ENCODE results near the gene AATF. TPM values are rescaled to one million over a fixed set of nuclear protein-coding genes. Genes with fewer than 3 reads are reported as not detected.

Gene AATF
- total RNA-seq, 1 experiment from 2014 or later = 61.0 TPM

GRCh38 chr17:36907407-36907806 lies 41.3 kb upstream of the AATF start (continued):
- TF ChIP-seq, protein P1, sequence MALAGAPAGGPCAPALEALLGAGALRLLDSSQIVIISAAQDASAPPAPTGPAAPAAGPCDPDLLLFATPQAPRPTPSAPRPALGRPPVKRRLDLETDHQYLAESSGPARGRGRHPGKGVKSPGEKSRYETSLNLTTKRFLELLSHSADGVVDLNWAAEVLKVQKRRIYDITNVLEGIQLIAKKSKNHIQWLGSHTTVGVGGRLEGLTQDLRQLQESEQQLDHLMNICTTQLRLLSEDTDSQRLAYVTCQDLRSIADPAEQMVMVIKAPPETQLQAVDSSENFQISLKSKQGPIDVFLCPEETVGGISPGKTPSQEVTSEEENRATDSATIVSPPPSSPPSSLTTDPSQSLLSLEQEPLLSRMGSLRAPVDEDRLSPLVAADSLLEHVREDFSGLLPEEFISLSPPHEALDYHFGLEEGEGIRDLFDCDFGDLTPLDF (CRISPR knock-in tag; IDR thresholded peaks at IDR 0.05) = no peak

GRCh38 chr17:36910513-36910912 lies 38.2 kb upstream of the AATF start:
- ChIA-PET POLR2A (no interaction called here), CTCF (interaction anchor here (0.6 to 1.0 kb wide), 2 partner anchors 40 to 307 kb away, joined by 3 to 4 read pairs; no protein-coding TSS in a partner anchor)
- no peak overlapping the region for H3K27ac Mint-ChIP-seq

GRCh38 chr17:36911001-36911400 lies 37.8 kb upstream of the AATF start:
- CTCF ChIA-PET = interaction anchor here (0.6 kb wide), 1 partner anchor 41 kb away, joined by 3 read pairs; no protein-coding TSS in a partner anchor

More at GRCh38 chr17:36910513-36910912, 38.2 kb upstream of the AATF start:
- no peak overlapping the region for H3K4me3 Mint-ChIP-seq
- TF ChIP-seq ESRRA (CRISPR knock-in tag; IDR thresholded peaks at IDR 0.05; ENCODE audit: borderline replicate concordance) = no peak
- H3K36me3 Mint-ChIP-seq = no peaks in the 10 kb centered on the region
- 0 out of 2 replicates have a peak, but pooled peaks cover 3% of the 10 kb centered on the region for H3K27me3 Mint-ChIP-seq (ENCODE audit: low read depth)
- ATAC-seq (no peak), DNase-seq (ENCODE audit: low spot score) (no peak)
- H3K4me1 Mint-ChIP-seq = no peaks in the 10 kb centered on the region
- H3K9me3 Mint-ChIP-seq = no peaks in the 10 kb centered on the region

More at GRCh38 chr17:36911001-36911400, 37.8 kb upstream of the AATF start:
- POLR2A ChIA-PET = no interaction called here
- ATAC-seq (no peak), DNase-seq (ENCODE audit: low spot score) (no peak)
- H3K27ac Mint-ChIP-seq = no peak overlapping the region
- no peak overlapping the region for H3K4me3 Mint-ChIP-seq
- H3K27me3 Mint-ChIP-seq (ENCODE audit: low read depth) = 0 out of 2 replicates have a peak, but pooled peaks cover 3% of the 10 kb centered on the region
- no peaks in the 10 kb centered on the region for H3K9me3 Mint-ChIP-seq
- TF ChIP-seq GRHL2 (CRISPR knock-in tag; IDR thresholded peaks at IDR 0.05; ENCODE audit: insufficient replicate concordance, severe bottlenecking) = no peak
- TF ChIP-seq MLX (CRISPR knock-in tag; IDR thresholded peaks at IDR 0.05) = no peak
- no peak for TF ChIP-seq MYBL2 (CRISPR knock-in tag; IDR thresholded peaks at IDR 0.05)
- no peak for TF ChIP-seq NFATC4 (CRISPR knock-in tag; IDR thresholded peaks at IDR 0.05)
- TF ChIP-seq EMX1 (CRISPR knock-in tag; IDR thresholded peaks at IDR 0.05) = no peak
- TF ChIP-seq ETV6 (CRISPR knock-in tag; IDR thresholded peaks at IDR 0.05) = no peak
- TF ChIP-seq ZSCAN18 (CRISPR knock-in tag; IDR thresholded peaks at IDR 0.05) = no peak
- TF ChIP-seq ZNF232 (CRISPR knock-in tag; IDR thresholded peaks at IDR 0.05) = no peak
- no peak for TF ChIP-seq ZNF263 (CRISPR knock-in tag; IDR thresholded peaks at IDR 0.05; ENCODE audit: low read depth)
- no peak for TF ChIP-seq NR3C1 (CRISPR knock-in tag; conservative IDR thresholded peaks at IDR 0.05; ENCODE audit: low read depth)
- no peak for TF ChIP-seq ESRRA (CRISPR knock-in tag; IDR thresholded peaks at IDR 0.05; ENCODE audit: borderline replicate concordance)
- TF ChIP-seq, protein P2, sequence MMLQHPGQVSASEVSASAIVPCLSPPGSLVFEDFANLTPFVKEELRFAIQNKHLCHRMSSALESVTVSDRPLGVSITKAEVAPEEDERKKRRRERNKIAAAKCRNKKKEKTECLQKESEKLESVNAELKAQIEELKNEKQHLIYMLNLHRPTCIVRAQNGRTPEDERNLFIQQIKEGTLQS (CRISPR knock-in tag; conservative IDR thresholded peaks at IDR 0.05) = no peak
- no peak for TF ChIP-seq GTF2I (CRISPR knock-in tag; conservative IDR thresholded peaks at IDR 0.05)
- TF ChIP-seq ARID4B (CRISPR knock-in tag; IDR thresholded peaks at IDR 0.05; ENCODE audit: borderline replicate concordance) = no peak
- no peak for TF ChIP-seq ZNF423 (CRISPR knock-in tag; IDR thresholded peaks at IDR 0.05)
- TF ChIP-seq TEAD1 (CRISPR knock-in tag; IDR thresholded peaks at IDR 0.05) = no peak
- no peak for TF ChIP-seq RELA (CRISPR knock-in tag; IDR thresholded peaks at IDR 0.05; ENCODE audit: borderline replicate concordance)
- TF ChIP-seq TEAD4 (CRISPR knock-in tag; IDR thresholded peaks at IDR 0.05) = no peak
- H3K36me3 Mint-ChIP-seq = no peaks in the 10 kb centered on the region
- H3K4me1 Mint-ChIP-seq = no peaks in the 10 kb centered on the region

Data from WTC11 (cell line).